WERI-Rb-1 (cell line): ENCODE measurements around the gene DCAF8L2.
A peak's percentile ranks its signal among the peaks of the same experiment; 100 is the strongest.
"Not testable (repeated sequence)": the region's sequence is repeated elsewhere in the genome, so short reads cannot be mapped to it uniquely, and the experiment has no call there.

Experiments used
- DNase-seq: peaks from one replicate; pipeline ENCODE4 v3.0.0-alpha.2; 2020
- H3K27ac ChIP-seq: fragments of 250-450 bp; sonication (Bioruptor Pico); 2 replicates; pipeline ENCODE4 v1.5.1; 2020; ENCODE audit warnings: mild to moderate bottlenecking, moderate library complexity
- H3K27me3 ChIP-seq: fragments of 250-450 bp; sonication (Bioruptor Pico); 2 replicates; pipeline ENCODE4 v1.5.1; 2021; ENCODE audit warnings: mild to moderate bottlenecking, low read depth, moderate library complexity; ENCODE audit not compliant: insufficient read depth, severe bottlenecking
- H3K36me3 ChIP-seq: fragments of 250-450 bp; sonication (Bioruptor Pico); 2 replicates; pipeline ENCODE4 v1.5.1; 2020; ENCODE audit warnings: mild to moderate bottlenecking, moderate library complexity
- H3K4me3 ChIP-seq: 2 replicates; pipeline ENCODE4 v1.5.1; 2011; ENCODE audit warnings: low read depth, mild to moderate bottlenecking, control low read depth, low read length
- H3K9me3 ChIP-seq: fragments of 250-450 bp; sonication (Bioruptor Pico); 2 replicates; pipeline ENCODE4 v1.5.1; 2021; ENCODE audit warnings: mild to moderate bottlenecking, moderate library complexity; ENCODE audit not compliant: severe bottlenecking
- TF ChIP-seq, protein P1 (sequence below): IDR thresholded peaks from 2 replicates; pipeline ENCODE4 v1.5.1; 2011; ENCODE audit warnings: low read depth, mild to moderate bottlenecking, control low read depth, inconsistent platforms, low read length

DCAF8L2 gene

DNA sequence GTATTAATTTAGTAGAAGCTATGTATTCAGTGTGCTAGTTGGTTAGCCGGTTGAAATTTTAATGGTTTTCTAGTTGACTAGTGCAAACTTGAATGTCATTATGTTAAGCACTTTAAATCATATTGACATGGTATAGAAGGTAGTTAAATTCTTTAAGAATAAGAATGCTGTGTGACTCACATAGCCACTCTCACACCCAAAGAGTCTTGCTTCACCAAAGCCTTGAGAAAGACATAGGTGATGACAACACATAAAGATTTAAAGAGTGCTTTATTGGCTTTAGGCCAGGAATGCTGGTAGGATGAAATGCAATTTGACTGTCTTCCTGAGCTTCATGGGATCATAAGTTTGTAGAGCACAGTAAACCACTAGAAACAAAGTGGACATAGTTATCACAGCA, 85.3 kb downstream of the DCAF8L2 start:
- Histone ChIP-seq H3K9me3 (no peaks in the 10 kb centered on the region), H3K27ac (no peak overlapping the region)
- TF ChIP-seq, protein P1, sequence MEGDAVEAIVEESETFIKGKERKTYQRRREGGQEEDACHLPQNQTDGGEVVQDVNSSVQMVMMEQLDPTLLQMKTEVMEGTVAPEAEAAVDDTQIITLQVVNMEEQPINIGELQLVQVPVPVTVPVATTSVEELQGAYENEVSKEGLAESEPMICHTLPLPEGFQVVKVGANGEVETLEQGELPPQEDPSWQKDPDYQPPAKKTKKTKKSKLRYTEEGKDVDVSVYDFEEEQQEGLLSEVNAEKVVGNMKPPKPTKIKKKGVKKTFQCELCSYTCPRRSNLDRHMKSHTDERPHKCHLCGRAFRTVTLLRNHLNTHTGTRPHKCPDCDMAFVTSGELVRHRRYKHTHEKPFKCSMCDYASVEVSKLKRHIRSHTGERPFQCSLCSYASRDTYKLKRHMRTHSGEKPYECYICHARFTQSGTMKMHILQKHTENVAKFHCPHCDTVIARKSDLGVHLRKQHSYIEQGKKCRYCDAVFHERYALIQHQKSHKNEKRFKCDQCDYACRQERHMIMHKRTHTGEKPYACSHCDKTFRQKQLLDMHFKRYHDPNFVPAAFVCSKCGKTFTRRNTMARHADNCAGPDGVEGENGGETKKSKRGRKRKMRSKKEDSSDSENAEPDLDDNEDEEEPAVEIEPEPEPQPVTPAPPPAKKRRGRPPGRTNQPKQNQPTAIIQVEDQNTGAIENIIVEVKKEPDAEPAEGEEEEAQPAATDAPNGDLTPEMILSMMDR, result no peak

DNA sequence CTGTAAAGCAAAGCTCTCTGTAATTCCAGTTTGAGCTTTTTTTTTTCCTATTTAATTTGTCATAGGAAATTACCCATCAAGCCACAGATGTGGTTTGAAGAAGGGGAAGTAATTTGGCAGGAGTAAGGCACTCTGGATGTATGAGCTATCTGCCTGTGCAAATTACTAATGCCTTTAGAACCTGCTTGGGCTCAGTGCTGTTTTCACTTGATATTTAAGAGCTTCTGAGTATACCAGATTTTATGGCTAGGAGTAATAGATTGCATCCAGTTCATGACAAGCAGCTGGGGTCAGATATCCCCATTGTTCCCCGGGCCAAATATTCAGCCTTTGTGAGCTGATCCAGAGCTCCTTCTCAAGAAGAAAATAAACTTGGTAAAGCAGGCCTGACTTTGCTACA, 89.1 kb downstream of the DCAF8L2 start:
- no peaks in the 10 kb centered on the region for H3K9me3 ChIP-seq
- H3K36me3 ChIP-seq, result no peaks in the 10 kb centered on the region
- H3K4me3 ChIP-seq, result no peak overlapping the region
- no peak for DNase-seq
- no peaks in the 10 kb centered on the region for H3K27me3 ChIP-seq
- TF ChIP-seq, protein P1, result no peak
- no peak overlapping the region for H3K27ac ChIP-seq

More for the DNA sequence above, 85.3 kb downstream of the DCAF8L2 start:
- Histone ChIP-seq H3K36me3 (no peaks in the 10 kb centered on the region), H3K4me3 (no peak overlapping the region), H3K27me3 (no peaks in the 10 kb centered on the region)
- no peak for DNase-seq

DNA sequence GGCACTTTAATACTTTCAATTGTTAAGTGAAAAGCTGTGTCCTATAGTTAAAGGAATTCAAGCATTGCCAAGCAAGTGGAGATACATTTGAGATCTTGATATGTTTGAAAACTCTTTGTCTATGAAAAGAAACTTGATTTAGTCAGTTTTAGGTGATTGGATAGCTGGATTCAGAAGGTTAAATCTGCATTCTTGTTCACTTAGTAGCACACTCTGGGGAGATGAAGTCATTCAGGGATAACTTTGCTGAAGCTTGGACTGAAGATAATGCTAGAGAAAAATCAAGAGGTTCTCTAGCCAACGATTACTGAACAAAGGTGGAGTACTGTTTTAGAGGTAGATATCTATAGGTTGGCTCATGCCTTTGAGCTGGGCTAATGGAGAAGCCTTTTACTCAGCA, 90.6 kb downstream of the DCAF8L2 start:
- TF ChIP-seq, protein P1, result no peak
- Histone ChIP-seq H3K36me3 (no peaks in the 10 kb centered on the region), H3K27ac (no peak overlapping the region)

DNA sequence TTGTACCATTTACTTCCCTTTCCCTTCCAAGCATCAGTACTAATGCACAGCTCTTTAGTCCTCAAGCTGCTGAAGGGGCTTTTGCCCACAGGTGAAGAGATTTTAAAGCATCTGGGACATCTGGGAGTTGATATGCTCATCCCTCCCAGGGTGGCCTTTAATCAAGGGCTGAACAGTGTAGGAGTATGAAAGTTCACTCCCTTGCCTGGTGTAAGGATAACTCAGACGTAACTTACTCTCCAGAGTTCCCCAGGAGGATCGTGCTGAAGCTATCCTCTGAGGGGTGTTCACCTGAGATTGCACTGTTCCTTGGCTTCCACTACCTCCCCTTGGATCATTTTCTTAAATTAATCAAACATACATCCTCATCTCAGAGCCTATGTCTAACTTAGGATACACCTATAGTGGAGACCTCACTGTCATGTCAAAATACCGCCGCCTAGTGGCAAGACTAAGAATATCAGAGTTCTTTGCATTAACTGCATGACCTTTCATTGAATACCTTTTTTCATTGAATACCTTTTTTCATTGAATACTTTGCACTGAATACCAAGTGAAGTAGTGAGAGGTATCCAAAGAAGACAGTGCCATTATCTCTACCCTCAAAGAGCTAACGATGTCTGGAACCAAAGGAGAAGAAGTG, 93.5 kb downstream of the DCAF8L2 start:
- not testable (repeated sequence) for H3K36me3 ChIP-seq, H3K4me3 ChIP-seq, H3K27me3 ChIP-seq, H3K9me3 ChIP-seq, H3K27ac ChIP-seq
- TF ChIP-seq, protein P1, result peak; percentile 59
- peak; percentile 35 for DNase-seq

More for the DNA sequence above, 90.6 kb downstream of the DCAF8L2 start:
- no peak for DNase-seq
- no peak overlapping the region for H3K4me3 ChIP-seq
- H3K9me3 ChIP-seq, result no peaks in the 10 kb centered on the region
- H3K27me3 ChIP-seq, result no peaks in the 10 kb centered on the region

DNA sequence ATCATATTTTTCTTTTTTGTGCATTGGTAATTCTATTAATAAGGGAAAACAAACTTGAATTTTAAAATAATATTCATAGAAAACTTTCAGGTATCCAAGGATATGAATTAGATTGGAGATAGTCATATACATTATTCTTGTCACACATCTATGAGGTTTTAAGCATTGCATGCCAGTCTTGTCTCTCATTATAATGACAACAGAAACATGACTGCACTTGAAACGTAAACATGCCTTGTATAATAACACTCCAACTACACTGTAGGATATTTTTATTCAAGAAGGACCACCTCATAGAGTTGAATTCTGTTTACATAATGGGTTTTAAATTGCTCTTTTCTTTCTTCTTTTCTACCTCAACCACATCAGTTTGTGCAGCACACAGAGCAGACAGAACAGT, 104.5 kb downstream of the DCAF8L2 start:
- H3K27ac ChIP-seq, result no peak overlapping the region
- H3K9me3 ChIP-seq, result no peaks in the 10 kb centered on the region
- DNase-seq, result no peak
- TF ChIP-seq, protein P1, result no peak
- H3K27me3 ChIP-seq, result no peaks in the 10 kb centered on the region
- H3K4me3 ChIP-seq, result no peak overlapping the region
- H3K36me3 ChIP-seq, result no peaks in the 10 kb centered on the region

DNA sequence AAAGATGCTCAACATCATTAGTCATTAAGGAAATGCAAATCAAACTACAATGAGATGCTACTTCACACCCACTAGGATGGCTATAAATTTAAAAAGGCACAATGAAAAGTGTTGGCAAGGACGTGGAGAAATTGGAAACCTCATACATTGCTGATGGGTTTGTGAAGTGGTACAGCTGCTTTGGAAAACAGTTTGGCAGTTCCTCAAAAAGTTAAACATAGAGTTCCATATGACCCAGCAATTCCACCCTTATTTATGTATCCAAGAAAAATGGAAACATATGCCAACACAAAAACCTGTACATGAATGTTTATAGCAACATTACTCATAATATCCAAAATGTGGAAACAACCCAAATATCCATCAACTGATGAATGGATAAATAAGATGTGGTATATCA, 116.4 kb downstream of the DCAF8L2 start:
- peaks cover 2% of the 10 kb centered on the region for H3K9me3 ChIP-seq
- H3K36me3 ChIP-seq, result no peaks in the 10 kb centered on the region
- H3K27ac ChIP-seq, result no peak overlapping the region
- no peak for DNase-seq
- TF ChIP-seq, protein P1, result no peak
- no peak overlapping the region for H3K4me3 ChIP-seq
- peaks cover under 1% of the 10 kb centered on the region for H3K27me3 ChIP-seq
